Sigmoid colon (tissue), 4 donors: Measurements from ENCODE around the gene ZNF695.

Experiments
- CTCF ChIP-seq, 4 experiments: fragments of 450-650 bp in 3 of 4; fragments of 200-600 bp in 1 of 4; IDR thresholded peaks; one replicate each; pipeline ENCODE4 v1.5.1; 2016 to 2019; ENCODE audit warnings: antibody characterized with exemption in 4 of 4, mild to moderate bottlenecking in 3 of 4, moderate library complexity in 2 of 4
- POLR2A ChIP-seq, 2 donors: fragments of 450-650 bp; IDR thresholded peaks; one replicate each; pipeline ENCODE4 v1.6.1; 2016; ENCODE audit warnings: antibody characterized with exemption in 2 of 2, mild to moderate bottlenecking in 2 of 2, moderate library complexity in 2 of 2
- POLR2AphosphoS5 ChIP-seq, 4 donors: sonication (generic); formaldehyde crosslinking; IDR thresholded peaks; one replicate each; pipeline ENCODE4 v1.6.1; 2017; ENCODE audit warnings: antibody characterized with exemption in 4 of 4

GRCh38 chr1:246969621-246970020 is 38.2 kb downstream of the ZNF695 start:
- TF ChIP-seq CTCF (IDR thresholded peaks at IDR 0.05) = no peak
- TF ChIP-seq POLR2A (IDR thresholded peaks at IDR 0.05) = no peak
- TF ChIP-seq POLR2AphosphoS5 (IDR thresholded peaks at IDR 0.05) = no peak
